OCI-M2 (cell line): ENCODE results near the gene GALNT18.

Source experiments
- DNase-seq: peaks from one replicate; lab custom pipeline; 2025; ENCODE audit not compliant: unreplicated experiment; lab: John Stamatoyannopoulos, UW

The GALNT18 gene

DNA sequence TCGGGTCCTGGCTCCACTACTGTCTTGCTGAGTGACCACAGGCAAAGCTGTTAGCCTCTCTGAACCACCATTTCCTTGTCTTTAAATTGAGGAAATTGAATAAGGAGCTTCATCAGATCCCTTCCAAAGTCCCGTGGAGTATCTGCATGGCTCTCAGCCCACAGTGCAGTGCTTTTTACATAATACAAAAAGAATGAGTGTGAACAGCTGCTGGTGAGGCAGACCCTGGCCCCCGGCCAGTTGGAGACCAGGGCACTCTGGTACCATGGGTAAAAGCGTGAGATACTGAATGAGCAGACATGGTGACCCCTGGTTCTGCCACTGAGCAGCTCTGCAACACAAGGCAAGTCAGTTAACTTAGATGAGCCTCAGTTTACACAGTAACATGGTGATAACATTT lies 86.8 kb downstream of the GALNT18 start:
- DNase-seq, result no peak

- DNase-seq, result no peak
Observed at GRCh38 chr11:11533751-11534150, 88.1 kb downstream of the GALNT18 start.

- no peak for DNase-seq
Observed at GRCh38 chr11:11533057-11533456, 88.7 kb downstream of the GALNT18 start.

DNA sequence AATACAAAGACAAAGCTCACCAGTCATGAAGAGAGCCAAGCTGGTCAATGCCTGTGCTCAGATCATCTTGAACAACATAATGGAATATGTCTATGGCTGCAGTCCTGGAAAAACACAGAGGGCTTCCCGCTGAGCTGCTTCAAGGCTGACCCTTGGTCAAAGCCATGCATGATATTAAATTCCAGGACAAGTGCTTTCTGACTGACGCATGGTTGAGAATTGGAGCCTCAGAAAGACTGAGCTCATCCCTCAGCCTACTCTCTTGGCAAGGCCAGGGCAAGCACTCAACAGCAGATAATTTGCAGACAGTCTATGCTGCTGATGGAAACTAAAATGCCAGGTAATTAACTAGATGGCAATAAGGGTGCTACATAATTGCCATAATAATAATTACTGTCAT lies 89.2 kb downstream of the GALNT18 start:
- DNase-seq, result no peak

DNA sequence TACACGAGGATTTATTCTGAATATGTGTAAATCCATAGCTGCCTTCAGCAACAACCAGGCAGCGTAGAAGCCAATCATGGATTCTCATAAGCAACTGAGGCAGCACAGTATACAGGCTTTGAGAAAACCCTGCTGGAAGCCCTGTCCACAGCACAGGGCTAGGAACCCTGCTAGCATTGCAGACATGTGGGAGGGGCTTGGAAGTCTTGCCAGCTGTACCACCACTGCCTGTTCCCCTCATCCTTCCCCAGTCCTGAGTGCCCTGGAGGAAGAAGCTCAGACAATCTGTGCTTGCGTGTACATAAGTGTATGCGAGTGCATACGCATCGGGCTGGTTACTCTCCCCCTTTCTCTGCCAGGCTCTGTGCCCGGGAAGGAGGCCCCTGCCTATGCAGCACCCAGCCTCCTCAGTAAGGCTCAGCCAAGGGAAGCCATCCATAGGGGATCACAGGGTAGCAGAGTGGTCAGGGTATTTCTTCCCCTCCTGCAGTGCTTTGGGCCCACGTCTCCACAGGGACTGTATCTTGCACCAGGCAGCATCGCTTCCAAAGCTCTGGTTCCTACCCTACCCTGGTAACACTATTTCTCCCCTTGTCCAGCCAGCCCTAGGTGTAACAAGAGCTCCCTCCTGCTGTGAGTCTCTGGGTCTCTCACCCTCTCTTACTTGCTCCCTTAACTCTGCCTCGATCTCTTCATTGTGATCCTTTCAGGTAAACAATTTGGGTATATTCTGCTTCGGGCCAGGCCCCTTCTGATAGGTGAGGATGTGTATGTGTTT lies 90.5 kb downstream of the GALNT18 start:
- DNase-seq, result no peak

DNA sequence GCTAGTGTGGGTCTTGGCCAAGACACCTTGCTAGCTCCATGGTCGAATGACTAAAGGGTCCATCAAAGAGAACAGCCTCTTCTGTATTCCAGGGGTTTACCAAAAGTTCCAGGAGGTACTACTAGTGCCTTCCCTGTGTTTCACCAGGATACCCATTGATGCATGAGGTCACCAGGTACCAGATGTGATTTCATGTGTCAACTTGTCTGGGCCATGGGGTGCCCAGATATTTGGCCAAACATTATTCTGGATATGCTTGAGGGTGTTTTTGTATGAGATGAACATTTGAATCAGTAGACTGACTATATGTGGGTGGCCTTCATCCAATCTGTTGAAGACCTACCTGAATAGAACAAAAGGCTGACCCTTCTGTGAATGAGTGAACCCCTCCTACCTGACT lies 92.8 kb downstream of the GALNT18 start:
- DNase-seq, result no peak

DNA sequence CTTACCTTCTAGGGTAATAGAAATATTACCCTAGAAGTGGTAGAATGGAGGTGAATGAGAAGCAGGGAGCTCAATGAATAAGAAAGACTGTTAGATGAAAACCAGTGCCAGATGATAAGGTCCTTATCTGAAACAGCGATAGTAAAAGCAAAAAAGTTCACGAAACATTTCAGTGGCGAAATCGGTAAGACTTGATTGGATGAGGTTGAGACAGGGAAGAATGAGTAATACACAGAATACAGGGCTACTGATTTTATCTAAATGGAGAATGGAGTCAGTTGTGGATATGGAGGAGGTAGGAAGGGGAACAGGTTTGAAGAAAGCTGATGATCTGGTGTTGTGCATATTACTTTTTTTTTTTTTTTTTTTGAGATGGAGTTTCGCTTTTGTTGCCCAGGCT lies 96.5 kb downstream of the GALNT18 start:
- DNase-seq, result no peak

- DNase-seq, result no peak
Observed at GRCh38 chr11:11524436-11525061, 97.3 kb downstream of the GALNT18 start.

DNA sequence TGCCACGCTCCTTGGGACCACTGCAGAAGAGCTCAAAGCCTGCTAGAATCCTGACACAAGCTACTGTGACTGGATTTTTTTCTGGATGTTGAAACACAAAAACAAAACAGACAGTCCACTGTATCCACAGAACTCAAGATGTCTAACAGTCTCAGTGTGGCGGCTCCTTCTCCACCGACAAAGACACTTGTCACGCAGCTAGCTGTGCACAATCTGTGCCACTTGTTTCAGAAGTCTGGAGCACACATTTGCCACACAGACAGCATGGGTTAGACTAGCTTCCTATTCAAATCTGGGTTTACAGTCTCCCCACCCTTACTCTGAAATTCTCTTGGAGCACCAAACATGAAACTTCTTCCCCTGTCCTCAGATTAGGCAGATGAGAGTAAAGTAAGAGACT lies 99.2 kb downstream of the GALNT18 start:
- DNase-seq, result no peak

DNA sequence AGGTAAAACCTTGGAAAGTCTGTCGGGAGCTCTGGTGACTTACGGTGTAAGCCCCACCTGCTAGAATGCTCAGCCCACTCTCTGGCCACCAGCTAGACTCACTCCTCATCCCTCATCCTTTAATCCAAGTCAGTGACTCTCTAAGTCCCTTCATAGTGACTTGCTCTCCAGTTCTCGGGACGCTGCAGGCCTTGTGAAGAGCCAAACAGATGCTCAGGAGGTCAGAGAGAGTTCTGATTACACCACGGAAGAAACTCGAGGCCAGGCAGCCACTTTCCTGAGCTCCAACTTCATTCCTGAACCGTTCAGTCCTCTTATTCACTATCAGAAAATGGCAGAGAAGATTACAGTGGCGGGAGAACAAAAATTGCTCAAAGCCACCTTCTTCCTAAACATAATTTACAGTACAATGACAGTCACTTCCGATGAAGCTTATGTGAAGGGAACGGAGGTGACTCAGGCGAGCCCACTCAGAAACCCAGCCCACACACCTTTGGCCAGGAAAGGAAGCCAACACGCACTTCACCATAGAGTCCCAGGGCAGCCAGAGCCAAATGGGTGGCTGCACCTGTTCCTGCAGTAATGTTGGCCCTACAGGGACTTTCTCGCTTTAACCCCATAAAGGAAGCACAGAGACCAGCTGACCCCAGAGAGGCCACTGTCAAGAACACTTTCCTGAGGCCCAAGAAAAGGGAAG lies 100.4 kb downstream of the GALNT18 start:
- DNase-seq, result no peak

GRCh38 chr11:11520231-11521015 lies 101.4 kb downstream of the GALNT18 start:
- no peak for DNase-seq

GRCh38 chr11:11519184-11519583 lies 102.6 kb downstream of the GALNT18 start:
- no peak for DNase-seq

DNA sequence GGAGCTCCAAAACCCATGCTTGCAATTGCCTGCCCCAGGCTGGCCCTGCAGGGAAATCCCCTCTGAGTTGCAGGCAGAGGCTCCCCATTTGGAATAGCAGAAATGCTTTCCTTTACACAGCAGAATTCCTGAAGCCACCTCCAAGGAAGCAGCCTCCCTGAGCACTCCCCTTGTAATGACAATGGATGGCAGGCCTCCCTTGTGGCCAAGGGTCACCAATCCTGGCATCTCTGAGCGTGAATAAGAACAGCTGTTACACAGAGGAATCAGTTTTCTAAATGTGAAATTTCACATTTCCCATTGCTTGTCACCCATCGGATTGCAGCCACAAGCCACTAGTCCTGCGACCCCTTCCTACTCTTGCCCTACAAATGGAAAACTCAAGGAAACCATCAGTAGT lies 107.6 kb downstream of the GALNT18 start:
- no peak for DNase-seq

DNA sequence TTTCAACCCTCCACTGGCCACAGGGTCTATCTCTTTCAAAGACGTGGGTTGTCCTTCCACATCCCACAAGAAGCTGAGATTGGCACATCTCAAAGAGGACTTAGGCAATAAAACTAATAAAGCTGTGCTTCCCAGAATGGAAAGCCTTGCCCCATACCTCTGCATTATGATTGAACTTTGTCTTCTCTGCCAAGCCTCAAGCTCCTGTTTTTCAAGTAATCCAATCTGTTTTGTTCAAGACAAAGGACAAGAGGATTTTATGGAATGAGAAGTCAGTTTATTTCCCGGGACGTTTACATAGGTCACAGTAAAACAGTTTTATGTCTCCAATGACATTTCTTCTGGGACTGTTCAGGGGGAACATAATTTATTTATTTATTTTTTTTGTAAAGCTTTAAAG lies 108.4 kb downstream of the GALNT18 start:
- DNase-seq, result no peak

- no peak for DNase-seq
Observed at GRCh38 chr11:11512929-11513328, 108.9 kb downstream of the GALNT18 start.

DNA sequence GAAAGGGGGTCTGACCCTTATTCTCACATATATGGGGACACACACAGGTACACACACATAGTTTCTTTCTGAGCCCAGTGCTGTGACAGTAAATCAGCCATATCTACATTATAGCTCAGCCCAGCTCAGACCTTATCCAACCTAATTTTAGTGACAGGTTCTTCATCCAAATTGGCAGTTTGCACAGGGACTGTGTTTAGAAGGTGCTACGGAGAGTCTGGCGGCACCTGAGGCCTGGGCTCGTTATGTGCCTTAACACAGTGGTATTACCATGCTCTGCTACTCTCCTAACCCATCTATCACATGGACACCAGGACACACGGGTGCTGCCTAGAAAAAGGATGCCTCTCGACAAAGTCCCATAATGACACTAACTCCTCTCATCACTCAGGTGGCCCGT lies 109.3 kb downstream of the GALNT18 start:
- no peak for DNase-seq

DNA sequence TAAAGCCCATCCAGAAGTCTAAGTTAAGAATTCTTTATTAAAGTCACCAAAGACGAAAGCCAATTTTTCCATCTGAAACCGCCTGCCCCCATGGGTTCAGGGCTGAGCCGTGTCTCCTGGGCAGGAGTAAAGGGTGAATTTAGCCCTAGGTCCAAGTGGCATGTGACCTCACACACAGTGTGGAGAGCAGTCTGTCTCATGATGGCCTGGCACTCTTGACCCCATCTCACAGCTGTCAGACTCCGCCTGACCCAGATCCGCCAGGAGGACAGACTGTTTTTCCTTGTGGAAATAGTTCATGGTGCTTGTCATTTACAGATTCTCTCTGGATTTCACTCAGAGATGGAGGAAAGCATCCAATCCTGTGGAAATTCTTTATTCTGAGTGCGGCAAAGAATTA lies 109.7 kb downstream of the GALNT18 start:
- no peak for DNase-seq

GRCh38 chr11:11510939-11511338 lies 110.9 kb downstream of the GALNT18 start:
- no peak for DNase-seq

DNA sequence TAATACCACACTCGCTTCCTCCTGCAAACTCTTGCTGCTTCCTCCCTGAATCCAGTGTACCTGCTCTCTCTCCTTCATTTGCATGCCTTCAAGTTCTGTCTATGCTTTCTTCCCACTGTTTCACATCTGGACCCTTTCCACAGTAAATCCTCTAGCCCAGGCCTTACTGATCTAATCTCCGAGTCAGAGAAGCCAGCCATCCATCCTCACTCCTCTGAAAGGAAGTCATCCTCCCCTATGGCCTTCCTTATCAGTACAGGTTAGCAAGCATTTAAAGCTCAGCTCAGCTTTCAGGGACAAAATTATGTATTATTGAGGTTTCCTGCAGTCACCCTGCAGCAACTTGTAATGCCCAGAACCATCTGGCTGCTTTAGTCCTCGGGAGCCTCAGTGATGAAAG lies 116.1 kb downstream of the GALNT18 start:
- no peak for DNase-seq

DNA sequence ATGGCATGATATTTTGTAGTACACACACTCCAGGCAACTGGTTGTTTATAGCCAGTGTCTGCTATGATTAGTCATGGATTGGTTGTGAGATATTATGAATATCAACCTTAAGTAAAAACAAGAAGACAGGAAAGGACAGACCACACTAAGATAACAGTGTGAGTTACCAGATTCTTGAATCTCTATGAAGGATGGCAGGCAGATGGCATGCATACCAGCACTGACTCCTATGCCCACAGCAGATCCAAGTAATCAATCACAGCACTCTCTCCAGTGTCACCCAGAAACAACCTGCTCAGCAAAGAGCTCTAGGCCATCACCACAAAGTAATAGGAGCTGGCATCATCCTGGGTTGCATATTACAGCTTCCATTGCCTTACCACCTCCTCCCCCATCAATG lies 116.6 kb downstream of the GALNT18 start:
- DNase-seq, result no peak

DNA sequence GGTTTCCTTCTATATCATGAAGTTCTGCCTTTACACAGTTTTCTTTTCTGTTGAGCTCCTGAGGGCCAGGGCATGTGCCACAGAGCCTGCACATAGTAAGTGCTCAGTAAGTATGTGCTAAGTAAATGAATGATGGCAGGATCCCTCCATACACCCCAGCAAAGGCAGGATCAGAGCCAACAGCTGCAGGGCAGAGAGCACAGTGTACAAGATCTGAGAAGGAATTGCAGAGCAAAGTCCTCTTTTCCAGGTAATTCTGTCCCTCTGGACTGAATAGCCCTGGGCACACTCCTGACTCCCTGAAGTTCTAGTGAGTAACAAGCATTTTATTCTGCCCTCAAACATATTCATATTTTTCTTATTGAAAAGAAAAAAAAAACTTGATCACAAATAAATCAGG lies 117.7 kb downstream of the GALNT18 start:
- DNase-seq, result no peak
